Activated T-cell treated with anti-CD3 and anti-CD28 coated beads, Interleukin-2, amount 50 U/mL, for 4 hours (primary cell): ENCODE data around the gene NDUFAF8. TPM values are rescaled to one million over a fixed set of nuclear protein-coding genes. Genes with fewer than 3 reads are reported as not detected.

Experiments used
- ATAC-seq, 2 donors: fragments of 200-7000 bp; cut with Tn5 transposase; one replicate each; pipeline ENCODE4 v1.10.0; 2021
- DNase-seq: peaks from one replicate; pipeline ENCODE4 v3.0.0-alpha.2; 2020
- H3K27me3 Mint-ChIP-seq: one replicate; pipeline ENCODE4 v1.8.0; 2021; ENCODE audit warnings: low read depth, mixed read lengths
- H3K36me3 Mint-ChIP-seq: one replicate; pipeline ENCODE4 v1.8.0; 2022; ENCODE audit warnings: mixed read lengths; ENCODE audit not compliant: insufficient read depth
- H3K4me1 Mint-ChIP-seq: one replicate; pipeline ENCODE4 v1.8.0; 2021; ENCODE audit warnings: low read depth, mixed read lengths
- H3K4me3 Mint-ChIP-seq: one replicate; pipeline ENCODE4 v1.8.0; 2021; ENCODE audit warnings: mild to moderate bottlenecking, moderate library complexity, mixed read lengths
- H3K9me3 Mint-ChIP-seq: one replicate; pipeline ENCODE4 v1.8.0; 2021; ENCODE audit warnings: mixed read lengths
- total RNA-seq, 3 donors: library from RNA; stranded (reverse); gene quantifications; one replicate each; pipeline ENCODE4 v1.2.1, GENCODE V29; 2021

NDUFAF8 gene
- total RNA-seq, 3 donors from 2014 or later = 123 to 144 (median 143) TPM

GRCh38 chr17:81286491-81287145, 47.5 kb downstream of the NDUFAF8 start:
- Mint-ChIP-seq H3K4me1 (peaks cover 47% of the 10 kb centered on the region), H3K27me3 (no peaks in the 10 kb centered on the region), H3K9me3 (no peaks in the 10 kb centered on the region), H3K36me3 (peaks cover 9% of the 10 kb centered on the region), H3K4me3 (peak overlapping the region; percentile 86)
- no peak for DNase-seq
- ATAC-seq = no peak

GRCh38 chr17:81287152-81287551, 48.0 kb downstream of the NDUFAF8 start:
- Mint-ChIP-seq H3K36me3 (peaks cover 9% of the 10 kb centered on the region), H3K4me3 (no peak overlapping the region), H3K27me3 (no peaks in the 10 kb centered on the region), H3K4me1 (peaks cover 48% of the 10 kb centered on the region), H3K9me3 (no peaks in the 10 kb centered on the region)
- no peak for ATAC-seq
- DNase-seq = no peak

DNA sequence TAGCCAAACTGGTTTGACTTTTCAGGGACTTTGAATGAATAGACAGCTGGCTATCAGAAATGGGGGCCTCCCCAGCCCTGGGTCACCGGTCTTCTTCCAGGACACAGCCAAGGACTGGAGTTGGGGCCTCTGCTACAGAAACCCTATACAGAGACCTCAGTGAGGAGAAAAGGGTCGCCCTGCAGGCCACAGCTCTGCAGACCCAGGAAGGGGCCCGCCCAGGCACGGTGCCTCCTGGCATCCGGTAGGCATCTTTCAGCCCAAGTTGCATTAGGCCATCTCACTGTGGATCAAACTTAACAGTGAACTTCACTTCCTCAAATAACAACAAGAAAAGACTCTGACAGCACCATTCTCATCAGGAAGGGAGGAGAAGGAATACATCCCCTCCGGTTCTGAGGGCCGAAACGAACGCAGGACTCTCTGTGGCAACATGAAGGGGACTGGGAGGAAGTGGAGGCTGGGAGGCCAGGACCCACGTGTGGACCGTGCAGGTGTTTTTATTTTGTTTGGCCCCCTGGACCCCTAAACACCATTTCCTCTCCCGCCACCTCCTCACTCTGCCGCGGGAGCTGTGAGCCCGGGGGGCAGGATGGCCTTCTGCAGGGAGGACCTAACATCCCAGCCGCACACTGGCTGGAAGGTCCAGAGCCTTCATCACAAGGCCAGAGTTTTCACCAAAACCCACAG, 48.8 kb downstream of the NDUFAF8 start:
- Mint-ChIP-seq H3K36me3 (peaks cover 9% of the 10 kb centered on the region), H3K9me3 (no peaks in the 10 kb centered on the region), H3K27me3 (no peaks in the 10 kb centered on the region), H3K4me1 (peaks cover 51% of the 10 kb centered on the region), H3K4me3 (no peak overlapping the region)
- ATAC-seq = no peak
- no peak for DNase-seq

DNA sequence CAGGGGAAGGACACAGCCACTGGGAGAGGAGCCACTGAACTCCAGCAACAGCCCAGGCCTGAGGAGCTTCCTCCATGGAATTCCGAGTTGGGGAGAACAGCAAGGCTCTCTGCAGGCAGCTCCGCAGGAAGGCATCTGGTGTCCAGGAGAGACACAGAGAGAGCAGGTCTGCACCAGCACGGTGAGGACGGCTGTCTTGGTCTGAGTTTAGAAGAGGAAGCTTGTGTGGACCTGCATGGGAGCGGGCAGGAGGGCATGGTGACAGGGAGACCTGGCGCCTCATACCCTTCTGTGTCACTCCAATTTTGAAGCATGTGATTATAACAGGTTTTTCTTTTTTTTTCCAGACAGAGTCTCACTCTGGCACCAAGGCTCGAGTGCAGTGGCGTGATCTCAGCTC, 49.6 kb downstream of the NDUFAF8 start:
- Mint-ChIP-seq H3K9me3 (no peaks in the 10 kb centered on the region), H3K27me3 (no peaks in the 10 kb centered on the region), H3K36me3 (peaks cover 9% of the 10 kb centered on the region), H3K4me3 (no peak overlapping the region), H3K4me1 (peaks cover 59% of the 10 kb centered on the region)
- no peak for ATAC-seq
- no peak for DNase-seq

DNA sequence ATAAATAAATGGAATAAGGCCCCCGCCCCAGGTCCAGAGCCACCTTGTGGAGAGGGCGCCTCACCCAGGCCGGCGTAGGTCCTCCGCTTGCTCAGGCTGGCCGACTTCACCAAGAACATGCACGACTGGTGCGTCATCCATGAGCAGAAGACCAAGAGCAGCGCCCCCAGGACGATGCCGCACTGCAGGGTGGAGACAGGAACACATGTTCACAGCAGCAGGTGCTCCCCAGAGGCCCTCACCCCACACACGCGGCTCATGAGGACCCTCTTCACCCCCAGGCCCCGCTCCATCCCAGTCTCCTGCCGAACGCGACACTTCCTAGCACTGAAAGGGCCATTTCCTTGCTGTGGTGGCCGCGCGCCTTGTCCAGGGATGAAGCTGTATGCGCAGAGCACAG, 50.5 kb downstream of the NDUFAF8 start:
- Mint-ChIP-seq H3K36me3 (peaks cover 6% of the 10 kb centered on the region), H3K27me3 (no peaks in the 10 kb centered on the region), H3K4me3 (no peak overlapping the region), H3K4me1 (peaks cover 62% of the 10 kb centered on the region), H3K9me3 (no peaks in the 10 kb centered on the region)
- no peak for ATAC-seq
- DNase-seq = no peak

GRCh38 chr17:81290230-81290629, 51.1 kb downstream of the NDUFAF8 start:
- no peak for ATAC-seq
- Mint-ChIP-seq H3K27me3 (no peaks in the 10 kb centered on the region), H3K4me3 (no peak overlapping the region), H3K36me3 (peaks cover 6% of the 10 kb centered on the region), H3K4me1 (peaks cover 57% of the 10 kb centered on the region), H3K9me3 (no peaks in the 10 kb centered on the region)
- no peak for DNase-seq

Other genes starting within 250 kb of the NDUFAF8 start
- gene CHMP6, start 247.5 kb upstream of the NDUFAF8 start, total RNA-seq = 10 to 100 TPM; 35.7 to 42.4 (median 42.1) TPM
- 1 to 10 TPM; 4.7 to 9.2 (median 7.4) TPM for gene BAIAP2, start 204.2 kb upstream of the NDUFAF8 start, total RNA-seq
- not detected for gene PVALEF, start 73.8 kb upstream of the NDUFAF8 start, total RNA-seq
- gene AATK, start 73.1 kb upstream of the NDUFAF8 start, total RNA-seq = 1 to 10 TPM in 1 of 3 donors, under 1 TPM in 2; 0.46 to 3.8 (median 0.87) TPM
- gene CEP131, start 16.4 kb upstream of the NDUFAF8 start, total RNA-seq = 10 to 100 TPM; 12.3 to 12.8 (median 12.7) TPM
- gene TEPSIN, start 263 bp upstream of the NDUFAF8 start, total RNA-seq = 10 to 100 TPM; 42.7 to 52.2 (median 47.4) TPM
- gene SLC38A10, start 56.0 kb downstream of the NDUFAF8 start, total RNA-seq = 10 to 100 TPM; 45.7 to 58.6 (median 53.9) TPM
- under 1 TPM; 0.08 to 0.19 (median 0.08) TPM for gene BAHCC1, start 156.1 kb downstream of the NDUFAF8 start, total RNA-seq